ENCODE results near the gene CCIN. TPM values are rescaled to one million over a fixed set of nuclear protein-coding genes. Genes with fewer than 3 reads are reported as not detected.
A peak's percentile ranks its signal among the peaks of the same experiment; 100 is the strongest.

CCIN gene
- total RNA-seq, 1 experiment from 2014 or later: 0.13 TPM

GRCh38 chr9:36194326-36195000 is 25.3 kb downstream of the CCIN start:
- BruUV-seq (replicated peaks): no TSS peak
- H3K4me3 ChIP-seq (ENCODE audit: low read depth in 2 of 2, low read length in 2 of 2): 0 out of 4 replicates have a peak overlapping the region, but pooled peaks of 1 of the 2 experiments have one; percentile 9
- intact Hi-C loops (cut with micrococcal nuclease; ENCODE audit: unreplicated experiment): no loop called here
- no peaks in the 10 kb centered on the region for H3K27me3 ChIP-seq (ENCODE audit: control insufficient read depth, insufficient read depth, low read length)
- CTCF ChIA-PET: no interaction called here
- ATAC-seq (no peak), DNase-seq (ENCODE audit: low read depth, low spot score) (no peak)
- in situ Hi-C loops (cut with HindIII; ENCODE audit: low pct_unique_long_range_greater_than_20kb, low sequenced_read_pairs): no loop called here
- TF ChIP-seq REST (IDR thresholded peaks at IDR 0.05; ENCODE audit: insufficient read depth in 1 of 2, low read depth in 2 of 2, low read length in 1 of 2) (no peak), CTCF (IDR thresholded peaks at IDR 0.05) (no peak), SIN3A (IDR thresholded peaks at IDR 0.05; ENCODE audit: borderline replicate concordance, insufficient read depth, low read depth, low read length) (no peak), TCF7L2 (IDR thresholded peaks at IDR 0.05; ENCODE audit: low read depth, low read length) (no peak), POLR2AphosphoS5 (IDR thresholded peaks at IDR 0.05; ENCODE audit: low read depth, low read length) (no peak)
- H3K9me3 ChIP-seq (ENCODE audit: control insufficient read depth, insufficient read depth, low read depth, low read length): no peaks in the 10 kb centered on the region
- H3K27ac ChIP-seq (ENCODE audit: low read length): no peak overlapping the region
- peaks cover 23% of the 10 kb centered on the region for H3K36me3 ChIP-seq (ENCODE audit: control insufficient read depth, insufficient read depth, low read length)
- H3K4me1 ChIP-seq (ENCODE audit: control insufficient read depth, insufficient read depth, low read length): peaks cover 30% of the 10 kb centered on the region
- POLR2A ChIA-PET: no interaction called here

GRCh38 chr9:36204906-36205547 is 35.8 kb downstream of the CCIN start:
- peaks cover 11% of the 10 kb centered on the region; the same call in 1 of the 2 replicates for H3K4me1 ChIP-seq (ENCODE audit: control insufficient read depth, insufficient read depth, low read length)
- in situ Hi-C loops (cut with HindIII; ENCODE audit: low pct_unique_long_range_greater_than_20kb, low sequenced_read_pairs): no loop called here
- no peak overlapping the region for H3K4me3 ChIP-seq (ENCODE audit: low read depth in 2 of 2, low read length in 2 of 2)
- POLR2A ChIA-PET: no interaction called here
- no TSS peak for BruUV-seq (replicated peaks)
- CTCF ChIA-PET: interaction anchor here (1.2 kb wide), 1 partner anchor 13 kb away, joined by 4 read pairs; no protein-coding TSS in a partner anchor
- H3K36me3 ChIP-seq (ENCODE audit: control insufficient read depth, insufficient read depth, low read length): peaks cover 79% of the 10 kb centered on the region
- DNase-seq (ENCODE audit: low read depth, low spot score) (no peak), ATAC-seq (peak; percentile 84)
- H3K27ac ChIP-seq (ENCODE audit: low read length): no peak overlapping the region
- no peaks in the 10 kb centered on the region for H3K27me3 ChIP-seq (ENCODE audit: control insufficient read depth, insufficient read depth, low read length)
- intact Hi-C loops (cut with micrococcal nuclease; ENCODE audit: unreplicated experiment): no loop called here
- TF ChIP-seq CTCF (IDR thresholded peaks at IDR 0.05) (no peak), POLR2AphosphoS5 (IDR thresholded peaks at IDR 0.05; ENCODE audit: low read depth, low read length) (no peak), TCF7L2 (IDR thresholded peaks at IDR 0.05; ENCODE audit: low read depth, low read length) (no peak), SIN3A (IDR thresholded peaks at IDR 0.05; ENCODE audit: borderline replicate concordance, insufficient read depth, low read depth, low read length) (no peak), REST (IDR thresholded peaks at IDR 0.05; ENCODE audit: insufficient read depth in 1 of 2, low read depth in 2 of 2, low read length in 1 of 2) (no peak)
- H3K9me3 ChIP-seq (ENCODE audit: control insufficient read depth, insufficient read depth, low read depth, low read length): no peaks in the 10 kb centered on the region

Measured in Panc1 (cell line).